Chondrocyte (in vitro differentiated cells): ENCODE measurements around the gene SV2C. TPM values are rescaled to one million over a fixed set of nuclear protein-coding genes. Genes with fewer than 3 reads are reported as not detected.

ENCODE experiments used
- DNase-seq: peaks from one replicate; pipeline ENCODE4 v3.0.0; 2021; ENCODE audit warnings: mixed read lengths, low spot score
- H3K27ac Mint-ChIP-seq: one replicate; pipeline ENCODE4 v1.8.0; 2021; ENCODE audit warnings: mild to moderate bottlenecking, moderate library complexity, mixed read lengths; ENCODE audit not compliant: unreplicated experiment
- H3K27me3 Mint-ChIP-seq: 2 replicates; pipeline ENCODE4 v1.8.0; 2021; ENCODE audit warnings: low read depth, mixed read lengths
- H3K36me3 Mint-ChIP-seq: 2 replicates; pipeline ENCODE4 v1.8.0; 2021; ENCODE audit warnings: low read depth, mixed read lengths
- H3K4me1 Mint-ChIP-seq: 2 replicates; pipeline ENCODE4 v1.8.0; 2021; ENCODE audit warnings: low read depth, mild to moderate bottlenecking, mixed read lengths
- H3K4me3 Mint-ChIP-seq: one replicate; pipeline ENCODE4 v1.8.0; 2021; ENCODE audit warnings: mild to moderate bottlenecking, moderate library complexity, mixed read lengths; ENCODE audit not compliant: unreplicated experiment
- H3K9me3 Mint-ChIP-seq: 2 replicates; pipeline ENCODE4 v1.8.0; 2021; ENCODE audit warnings: low read depth, mixed read lengths
- total RNA-seq: library from RNA; stranded (reverse); gene quantifications from 3 replicates; pipeline ENCODE4 v1.2.1, GENCODE V29; 2021
- TF ChIP-seq, protein P1 (sequence below): fragments of 200-600 bp; sonication (generic); IDR thresholded peaks from 2 replicates; pipeline ENCODE4 v1.5.0; 2021; ENCODE audit warnings: antibody characterized with exemption, mild to moderate bottlenecking, moderate library complexity

Gene SV2C
- total RNA-seq, 1 donor from 2014 or later: 0.02 TPM

DNA sequence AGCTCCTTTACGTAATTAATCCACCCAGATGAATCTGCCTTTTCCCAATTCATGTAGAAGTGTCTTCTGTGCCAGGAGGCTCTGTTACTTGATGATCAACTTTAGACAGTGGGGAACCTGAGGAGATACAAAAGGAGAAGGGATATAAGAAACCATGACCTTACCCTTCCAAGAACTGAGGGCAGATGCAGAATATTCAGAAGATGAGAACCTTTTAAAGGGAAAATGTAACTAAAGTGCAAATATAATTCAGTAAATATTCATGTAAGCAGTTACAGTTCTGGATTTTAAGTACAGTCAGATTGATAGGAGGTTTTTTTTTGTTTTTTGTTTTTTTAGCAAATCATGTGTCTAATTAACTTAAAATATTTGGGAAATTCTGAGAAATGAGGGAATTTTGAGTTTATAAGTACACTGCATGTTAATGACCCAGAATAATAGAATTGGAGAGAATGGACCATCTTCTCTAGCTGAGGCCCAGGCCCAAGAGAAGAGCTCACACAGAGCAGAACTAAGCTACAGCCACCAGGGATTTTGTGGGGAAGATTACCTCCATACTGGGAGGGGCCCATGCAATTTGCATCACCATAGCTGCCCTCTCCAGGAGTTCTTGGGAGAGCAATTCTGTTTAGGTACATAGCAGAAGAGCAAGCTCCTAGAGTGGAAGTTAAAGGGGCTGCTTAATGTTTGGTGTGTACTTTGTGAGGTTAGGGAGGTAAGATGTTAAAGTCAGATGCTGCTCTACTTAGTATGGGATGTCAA, 61.5 kb downstream of the SV2C start:
- no peaks in the 10 kb centered on the region for H3K4me1 Mint-ChIP-seq
- DNase-seq: no peak
- peaks cover 8% of the 10 kb centered on the region for H3K27me3 Mint-ChIP-seq
- H3K27ac Mint-ChIP-seq: no peak overlapping the region
- no peaks in the 10 kb centered on the region for H3K9me3 Mint-ChIP-seq
- H3K36me3 Mint-ChIP-seq: no peaks in the 10 kb centered on the region
- TF ChIP-seq, protein P1, sequence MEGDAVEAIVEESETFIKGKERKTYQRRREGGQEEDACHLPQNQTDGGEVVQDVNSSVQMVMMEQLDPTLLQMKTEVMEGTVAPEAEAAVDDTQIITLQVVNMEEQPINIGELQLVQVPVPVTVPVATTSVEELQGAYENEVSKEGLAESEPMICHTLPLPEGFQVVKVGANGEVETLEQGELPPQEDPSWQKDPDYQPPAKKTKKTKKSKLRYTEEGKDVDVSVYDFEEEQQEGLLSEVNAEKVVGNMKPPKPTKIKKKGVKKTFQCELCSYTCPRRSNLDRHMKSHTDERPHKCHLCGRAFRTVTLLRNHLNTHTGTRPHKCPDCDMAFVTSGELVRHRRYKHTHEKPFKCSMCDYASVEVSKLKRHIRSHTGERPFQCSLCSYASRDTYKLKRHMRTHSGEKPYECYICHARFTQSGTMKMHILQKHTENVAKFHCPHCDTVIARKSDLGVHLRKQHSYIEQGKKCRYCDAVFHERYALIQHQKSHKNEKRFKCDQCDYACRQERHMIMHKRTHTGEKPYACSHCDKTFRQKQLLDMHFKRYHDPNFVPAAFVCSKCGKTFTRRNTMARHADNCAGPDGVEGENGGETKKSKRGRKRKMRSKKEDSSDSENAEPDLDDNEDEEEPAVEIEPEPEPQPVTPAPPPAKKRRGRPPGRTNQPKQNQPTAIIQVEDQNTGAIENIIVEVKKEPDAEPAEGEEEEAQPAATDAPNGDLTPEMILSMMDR: no peak
- H3K4me3 Mint-ChIP-seq: no peak overlapping the region

DNA sequence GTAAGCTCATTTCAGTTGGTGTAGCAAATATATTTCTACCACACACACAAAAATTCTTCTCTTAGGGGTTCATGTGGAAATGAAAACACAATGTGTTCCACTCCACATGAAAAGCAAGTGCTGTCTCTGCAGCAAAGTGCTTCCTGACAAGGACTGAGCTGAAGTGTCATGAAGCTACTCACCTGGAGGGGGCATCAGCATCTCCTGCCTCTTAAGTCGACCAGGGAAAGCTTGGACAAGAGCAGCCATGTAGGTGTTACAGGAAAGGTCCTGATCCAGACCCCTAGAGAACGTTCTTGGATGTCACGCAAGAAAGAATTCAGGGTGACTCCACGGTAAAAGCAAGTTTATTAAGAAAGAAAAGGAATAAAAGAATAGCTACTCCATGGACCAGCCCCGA, 62.8 kb downstream of the SV2C start:
- H3K9me3 Mint-ChIP-seq: no peaks in the 10 kb centered on the region
- H3K27ac Mint-ChIP-seq: no peak overlapping the region
- TF ChIP-seq, protein P1: peak; percentile 36
- no peaks in the 10 kb centered on the region for H3K36me3 Mint-ChIP-seq
- no peak overlapping the region for H3K4me3 Mint-ChIP-seq
- peaks cover 10% of the 10 kb centered on the region for H3K27me3 Mint-ChIP-seq
- no peak for DNase-seq
- no peaks in the 10 kb centered on the region for H3K4me1 Mint-ChIP-seq

DNA sequence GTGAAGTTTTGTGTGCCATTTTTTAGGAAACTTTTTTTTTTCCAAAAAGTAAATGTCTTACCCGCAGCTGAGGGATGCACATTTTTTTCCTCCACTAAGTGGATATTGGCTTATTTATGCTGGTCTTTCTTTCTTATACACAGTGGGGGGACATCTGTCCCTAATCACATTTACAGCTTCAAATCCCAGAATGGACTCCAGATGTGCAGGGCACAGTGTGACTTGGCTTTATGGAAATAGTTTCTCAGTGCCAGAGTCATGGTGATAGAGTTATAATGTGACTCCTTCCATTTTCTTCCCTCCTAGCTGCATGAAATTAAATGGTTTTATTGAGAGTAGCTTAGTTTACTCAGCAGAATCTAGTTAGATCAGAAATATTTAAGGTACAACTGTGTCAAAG, 66.5 kb downstream of the SV2C start:
- H3K4me3 Mint-ChIP-seq: no peak overlapping the region
- TF ChIP-seq, protein P1: no peak

DNA sequence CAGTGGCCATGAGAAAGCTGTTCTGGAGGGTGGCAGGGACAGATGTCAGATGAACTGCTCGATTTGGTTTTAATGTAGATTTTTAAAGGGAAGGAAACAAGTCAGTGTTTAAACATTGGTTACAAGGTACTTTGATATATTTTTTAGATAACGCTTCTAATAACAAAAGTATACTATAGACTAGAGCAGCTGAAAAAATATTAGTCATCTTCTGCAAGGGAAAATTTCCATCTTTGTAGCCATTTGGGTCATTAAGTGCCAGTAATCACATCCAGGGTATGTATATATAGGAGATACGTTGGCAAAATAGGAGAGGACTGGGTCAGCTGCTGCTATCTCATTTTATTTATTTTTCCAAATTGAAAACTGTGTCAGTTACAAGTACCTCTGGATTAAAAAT, 69.0 kb downstream of the SV2C start:
- H3K36me3 Mint-ChIP-seq: no peaks in the 10 kb centered on the region
- TF ChIP-seq, protein P1: no peak

More for the DNA sequence above, 66.5 kb downstream of the SV2C start:
- no peaks in the 10 kb centered on the region for H3K36me3 Mint-ChIP-seq
- no peak overlapping the region for H3K27ac Mint-ChIP-seq
- no peaks in the 10 kb centered on the region for H3K4me1 Mint-ChIP-seq
- no peak for DNase-seq
- no peaks in the 10 kb centered on the region for H3K9me3 Mint-ChIP-seq
- peaks cover 21% of the 10 kb centered on the region for H3K27me3 Mint-ChIP-seq

DNA sequence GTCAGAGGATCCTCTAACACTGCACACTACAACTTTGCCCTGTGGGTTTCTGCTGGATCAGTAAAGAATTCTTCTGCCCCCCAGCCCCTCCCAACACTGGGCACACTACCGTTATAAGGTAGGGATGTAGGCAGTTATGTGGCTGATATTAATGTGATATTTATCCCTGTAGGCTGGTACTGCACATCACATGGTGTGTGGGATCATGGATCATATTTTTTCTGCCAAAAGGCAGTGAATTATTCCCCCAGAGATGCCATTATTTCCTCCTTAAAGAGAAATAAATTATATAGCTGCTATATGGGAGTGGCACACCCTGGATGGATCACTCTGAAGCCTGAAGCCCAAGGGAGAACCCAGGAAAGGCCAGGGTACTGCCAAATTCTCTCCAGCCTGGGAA, 69.5 kb downstream of the SV2C start:
- TF ChIP-seq, protein P1: no peak
- Mint-ChIP-seq H3K27ac (no peak overlapping the region), H3K4me1 (no peaks in the 10 kb centered on the region), H3K27me3 (peaks cover 33% of the 10 kb centered on the region), H3K9me3 (peaks cover 6% of the 10 kb centered on the region), H3K4me3 (no peak overlapping the region), H3K36me3 (no peaks in the 10 kb centered on the region)
- DNase-seq: no peak

More for the DNA sequence above, 69.0 kb downstream of the SV2C start:
- H3K27me3 Mint-ChIP-seq: peaks cover 33% of the 10 kb centered on the region
- peaks cover 6% of the 10 kb centered on the region for H3K9me3 Mint-ChIP-seq
- H3K4me1 Mint-ChIP-seq: no peaks in the 10 kb centered on the region
- DNase-seq: no peak
- no peak overlapping the region for H3K27ac Mint-ChIP-seq
- H3K4me3 Mint-ChIP-seq: no peak overlapping the region
